Activated effector memory CD4-positive, alpha-beta T cell treated with anti-CD3 and anti-CD28 coated beads, Interleukin-2, amount 50 U/mL, for 16 hours (primary cell): ENCODE data around the gene SAG.

Experiments used
- DNase-seq: peaks from one replicate; pipeline ENCODE4 v3.0.0-alpha.2; 2020

Gene SAG

GRCh38 chr2:233290051-233290845 lies 17.4 kb upstream of the SAG start:
- no peak for DNase-seq

- no peak for DNase-seq
Measured at GRCh38 chr2:233295891-233296290, 11.7 kb upstream of the SAG start.

GRCh38 chr2:233297076-233297475 lies 10.5 kb upstream of the SAG start:
- DNase-seq = no peak

GRCh38 chr2:233300401-233300800 lies 7.2 kb upstream of the SAG start:
- no peak for DNase-seq

GRCh38 chr2:233301248-233301647 lies 6.4 kb upstream of the SAG start:
- DNase-seq = no peak

- peak; percentile 24 for DNase-seq
Measured at GRCh38 chr2:233301811-233302210, 5.8 kb upstream of the SAG start.

- DNase-seq = no peak
Measured at GRCh38 chr2:233303252-233303651, 4.4 kb upstream of the SAG start.

- DNase-seq = no peak
Measured at GRCh38 chr2:233311241-233311926, 3.8 kb downstream of the SAG start.

- DNase-seq = no peak
Measured at GRCh38 chr2:233312874-233313273, 5.3 kb downstream of the SAG start.

GRCh38 chr2:233314180-233314925 lies 6.7 kb downstream of the SAG start:
- DNase-seq = no peak

- no peak for DNase-seq
Measured at GRCh38 chr2:233317196-233317943, 9.8 kb downstream of the SAG start.

- no peak for DNase-seq
Measured at GRCh38 chr2:233319256-233319655, 11.6 kb downstream of the SAG start.

GRCh38 chr2:233320470-233320869 lies 12.9 kb downstream of the SAG start:
- no peak for DNase-seq

- DNase-seq = no peak
Measured at GRCh38 chr2:233321166-233321565, 13.6 kb downstream of the SAG start.

- DNase-seq = no peak
Measured at GRCh38 chr2:233323851-233324250, 16.2 kb downstream of the SAG start.

GRCh38 chr2:233325256-233325655 lies 17.6 kb downstream of the SAG start:
- DNase-seq = no peak

- DNase-seq = no peak
Measured at GRCh38 chr2:233325814-233326213, 18.2 kb downstream of the SAG start.

- no peak for DNase-seq
Measured at GRCh38 chr2:233326500-233326899, 18.9 kb downstream of the SAG start.

GRCh38 chr2:233328922-233329321 lies 21.3 kb downstream of the SAG start:
- DNase-seq = no peak

- DNase-seq = no peak
Measured at GRCh38 chr2:233329489-233330135, 22.0 kb downstream of the SAG start.

GRCh38 chr2:233331536-233331935 lies 23.9 kb downstream of the SAG start:
- DNase-seq = peak; percentile 89

GRCh38 chr2:233332125-233332524 lies 24.5 kb downstream of the SAG start:
- DNase-seq = no peak

GRCh38 chr2:233334915-233335314 lies 27.3 kb downstream of the SAG start:
- no peak for DNase-seq
